ENCODE data around the gene LEFTY2.

The LEFTY2 gene

GRCh38 chr1:225923692-225924555 is 17.1 kb downstream of the LEFTY2 start, which contains the start of gene PYCR2:
Gene PYCR2, minus strand, starts transcription at chr1:225924250. Its CDS starts 140 bp downstream, at chr1:225924110.
- Histone ChIP-seq H3K36me3 (ENCODE audit: insufficient read depth, insufficient read length, low read length) (peaks cover 39% of the 10 kb centered on the region), H3K27me3 (ENCODE audit: insufficient read depth, insufficient read length) (no peaks in the 10 kb centered on the region), H3K9me3 (ENCODE audit: insufficient read depth, low read length) (no peaks in the 10 kb centered on the region), H3K4me1 (ENCODE audit: insufficient read depth, insufficient read length) (peaks cover 15% of the 10 kb centered on the region), H3K4me3 (ENCODE audit: insufficient read length, low read depth) (peak within 1 kb of the TSS; percentile 99), H3K9ac (ENCODE audit: insufficient read length, low read depth) (peak within 1 kb of the TSS; percentile 100)
- peak; percentile 98 for DNase-seq (ENCODE audit: low read depth, low spot score)
- TF ChIP-seq YY1 (IDR thresholded peaks at IDR 0.05; ENCODE audit: insufficient read depth, insufficient read length) (peak; percentile 37), ZNF274 (IDR thresholded peaks at IDR 0.05; ENCODE audit: low read depth, low read length) (no peak), SUZ12 (IDR thresholded peaks at IDR 0.05; ENCODE audit: extremely low read depth, insufficient read depth, insufficient read length) (no peak)

- Histone ChIP-seq H3K4me1 (ENCODE audit: insufficient read depth, insufficient read length) (peaks cover 15% of the 10 kb centered on the region), H3K9ac (ENCODE audit: insufficient read length, low read depth) (peak overlapping the region; percentile 100), H3K27me3 (ENCODE audit: insufficient read depth, insufficient read length) (no peaks in the 10 kb centered on the region), H3K9me3 (ENCODE audit: insufficient read depth, low read length) (no peaks in the 10 kb centered on the region), H3K4me3 (ENCODE audit: insufficient read length, low read depth) (peak overlapping the region; percentile 99), H3K36me3 (ENCODE audit: insufficient read depth, insufficient read length, low read length) (peaks cover 43% of the 10 kb centered on the region)
- DNase-seq (ENCODE audit: low read depth, low spot score), result no peak
- TF ChIP-seq YY1 (IDR thresholded peaks at IDR 0.05; ENCODE audit: insufficient read depth, insufficient read length) (no peak), ZNF274 (IDR thresholded peaks at IDR 0.05; ENCODE audit: low read depth, low read length) (no peak), SUZ12 (IDR thresholded peaks at IDR 0.05; ENCODE audit: extremely low read depth, insufficient read depth, insufficient read length) (no peak)
These were observed 17.7 kb downstream of the LEFTY2 start for GRCh38 chr1:225923381-225923691.

- H3K36me3 ChIP-seq (ENCODE audit: insufficient read depth, insufficient read length, low read length), result peaks cover 46% of the 10 kb centered on the region
- no peak overlapping the region for H3K4me3 ChIP-seq (ENCODE audit: insufficient read length, low read depth)
- no peak for DNase-seq (ENCODE audit: low read depth, low spot score)
- peaks cover 12% of the 10 kb centered on the region for H3K4me1 ChIP-seq (ENCODE audit: insufficient read depth, insufficient read length)
- TF ChIP-seq YY1 (IDR thresholded peaks at IDR 0.05; ENCODE audit: insufficient read depth, insufficient read length) (no peak), SUZ12 (IDR thresholded peaks at IDR 0.05; ENCODE audit: extremely low read depth, insufficient read depth, insufficient read length) (no peak), ZNF274 (IDR thresholded peaks at IDR 0.05; ENCODE audit: low read depth, low read length) (no peak)
- H3K9me3 ChIP-seq (ENCODE audit: insufficient read depth, low read length), result no peaks in the 10 kb centered on the region
- H3K27me3 ChIP-seq (ENCODE audit: insufficient read depth, insufficient read length), result no peaks in the 10 kb centered on the region
- peak overlapping the region; percentile 47 for H3K9ac ChIP-seq (ENCODE audit: insufficient read length, low read depth)
These were observed 19.0 kb downstream of the LEFTY2 start for GRCh38 chr1:225921734-225922709.

- no peak overlapping the region for H3K4me3 ChIP-seq (ENCODE audit: insufficient read length, low read depth)
- no peak for DNase-seq (ENCODE audit: low read depth, low spot score)
- H3K36me3 ChIP-seq (ENCODE audit: insufficient read depth, insufficient read length, low read length), result peaks cover 54% of the 10 kb centered on the region
- TF ChIP-seq SUZ12 (IDR thresholded peaks at IDR 0.05; ENCODE audit: extremely low read depth, insufficient read depth, insufficient read length) (no peak), YY1 (IDR thresholded peaks at IDR 0.05; ENCODE audit: insufficient read depth, insufficient read length) (no peak), ZNF274 (IDR thresholded peaks at IDR 0.05; ENCODE audit: low read depth, low read length) (no peak)
- H3K4me1 ChIP-seq (ENCODE audit: insufficient read depth, insufficient read length), result peaks cover 14% of the 10 kb centered on the region
- H3K9ac ChIP-seq (ENCODE audit: insufficient read length, low read depth), result no peak overlapping the region
- H3K9me3 ChIP-seq (ENCODE audit: insufficient read depth, low read length), result no peaks in the 10 kb centered on the region
- no peaks in the 10 kb centered on the region for H3K27me3 ChIP-seq (ENCODE audit: insufficient read depth, insufficient read length)
These were observed 21.1 kb downstream of the LEFTY2 start for GRCh38 chr1:225919906-225920305.

GRCh38 chr1:225918280-225918679 is 22.7 kb downstream of the LEFTY2 start:
- Histone ChIP-seq H3K9ac (ENCODE audit: insufficient read length, low read depth) (no peak overlapping the region), H3K27me3 (ENCODE audit: insufficient read depth, insufficient read length) (no peaks in the 10 kb centered on the region), H3K9me3 (ENCODE audit: insufficient read depth, low read length) (no peaks in the 10 kb centered on the region), H3K36me3 (ENCODE audit: insufficient read depth, insufficient read length, low read length) (peaks cover 60% of the 10 kb centered on the region), H3K4me3 (ENCODE audit: insufficient read length, low read depth) (no peak overlapping the region), H3K4me1 (ENCODE audit: insufficient read depth, insufficient read length) (peaks cover 14% of the 10 kb centered on the region)
- TF ChIP-seq ZNF274 (IDR thresholded peaks at IDR 0.05; ENCODE audit: low read depth, low read length) (no peak), SUZ12 (IDR thresholded peaks at IDR 0.05; ENCODE audit: extremely low read depth, insufficient read depth, insufficient read length) (no peak), YY1 (IDR thresholded peaks at IDR 0.05; ENCODE audit: insufficient read depth, insufficient read length) (no peak)
- no peak for DNase-seq (ENCODE audit: low read depth, low spot score)

- Histone ChIP-seq H3K4me1 (ENCODE audit: insufficient read depth, insufficient read length) (peaks cover 10% of the 10 kb centered on the region), H3K9me3 (ENCODE audit: insufficient read depth, low read length) (no peaks in the 10 kb centered on the region), H3K9ac (ENCODE audit: insufficient read length, low read depth) (no peak overlapping the region), H3K4me3 (ENCODE audit: insufficient read length, low read depth) (no peak overlapping the region), H3K27me3 (ENCODE audit: insufficient read depth, insufficient read length) (no peaks in the 10 kb centered on the region), H3K36me3 (ENCODE audit: insufficient read depth, insufficient read length, low read length) (peaks cover 54% of the 10 kb centered on the region)
- DNase-seq (ENCODE audit: low read depth, low spot score), result no peak
- TF ChIP-seq SUZ12 (IDR thresholded peaks at IDR 0.05; ENCODE audit: extremely low read depth, insufficient read depth, insufficient read length), result no peak
- no peak for TF ChIP-seq YY1 (IDR thresholded peaks at IDR 0.05; ENCODE audit: insufficient read depth, insufficient read length)
- TF ChIP-seq ZNF274 (IDR thresholded peaks at IDR 0.05; ENCODE audit: low read depth, low read length), result no peak
These were observed 23.5 kb downstream of the LEFTY2 start for GRCh38 chr1:225917536-225917935.
